A549 (cell line): Measurements from ENCODE around the gene NUFIP1. TPM values are rescaled to one million over a fixed set of nuclear protein-coding genes. Genes with fewer than 3 reads are reported as not detected.
"Not testable (repeated sequence)": the region's sequence is repeated elsewhere in the genome, so short reads cannot be mapped to it uniquely, and the experiment has no call there.

ENCODE experiments used
- ATAC-seq, 2 experiments: fragments of 200-7000 bp in 1 of 2; fragments of >200 bp in 1 of 2; cut with Nextera tagmentation in 1 of 2; cut with Tn5 transposase in 1 of 2; 3 replicates each; pipeline versions ENCODE4 v1.8.0 to v1.9.1; 2018 to 2020; ENCODE audit warnings: mild to moderate bottlenecking in 1 of 2, moderate library complexity in 1 of 2
- CTCF ChIA-PET: fragments of 300-600 bp; sonication (Branson Sonifier 250); formaldehyde crosslinking; extraction: SDS; loops from one replicate; lab custom pipeline; 2021; ENCODE audit warnings: antibody characterized with exemption, inconsistent platforms; lab: Yijun Ruan, JAX
- POLR2A ChIA-PET: fragments of 350-600 bp; formaldehyde crosslinking; extraction: SDS; loops from one replicate; lab custom pipeline; 2021; ENCODE audit warnings: antibody characterized with exemption, inconsistent platforms; lab: Yijun Ruan, JAX
- DNase-seq, 2 experiments: peaks; one replicate each; pipeline versions ENCODE4 v3.0.0 to v3.0.0-alpha.2; 2011 to 2016; ENCODE audit warnings: low read depth in 1 of 2, low spot score in 1 of 2
- FAIRE-seq: peaks from 2 replicates; lab custom pipeline; 2011; peaks lifted over from hg19 to GRCh38; lab: Jason Lieb, UNC
- H3K27ac ChIP-seq, 2 experiments: fragments of >200 bp; sonication (Bioruptor Twin); formaldehyde crosslinking; 3 replicates each; pipeline ENCODE4 v1.5.1; 2016 to 2017
- H3K4me1 ChIP-seq: fragments of >200 bp; sonication (Bioruptor Twin); formaldehyde crosslinking; 3 replicates; pipeline ENCODE4 v1.6.1; 2016
- H3K4me2 ChIP-seq: fragments of >200 bp; sonication (Bioruptor Twin); formaldehyde crosslinking; 3 replicates; pipeline ENCODE4 v1.6.1; 2016
- H3K4me3 ChIP-seq: fragments of >200 bp; sonication (Bioruptor Twin); formaldehyde crosslinking; 3 replicates; pipeline ENCODE4 v1.5.1; 2016
- H3K9me3 ChIP-seq: fragments of >200 bp; sonication (Bioruptor Twin); formaldehyde crosslinking; 3 replicates; pipeline ENCODE4 v1.6.1; 2016
- ATOH8 ChIP-seq: fragments of 250-450 bp; sonication (Bioruptor Pico); IDR thresholded peaks from 2 replicates; pipeline ENCODE4 v1.5.0; 2020; ENCODE audit warnings: low read depth, mild to moderate bottlenecking, moderate library complexity
- CBX2 ChIP-seq: fragments of 200-600 bp; sonication (generic); IDR thresholded peaks from 2 replicates; pipeline ENCODE4 v1.6.1; 2016; ENCODE audit warnings: low read depth, mild to moderate bottlenecking, borderline replicate concordance
- CEBPB ChIP-seq, 2 experiments: fragments of >200 bp in 1 of 2; sonication (Bioruptor Twin) in 1 of 2; formaldehyde crosslinking in 1 of 2; IDR thresholded peaks; 2 replicates each; pipeline ENCODE4 v1.6.1; 2012 to 2016
- CHD4 ChIP-seq: fragments of 200-600 bp; sonication (generic); IDR thresholded peaks from 2 replicates; pipeline ENCODE4 v1.6.1; 2016; ENCODE audit warnings: antibody characterized with exemption, mild to moderate bottlenecking, borderline replicate concordance
- CTCF ChIP-seq: fragments of >200 bp; sonication (Bioruptor Twin); formaldehyde crosslinking; IDR thresholded peaks from 3 replicates; pipeline ENCODE4 v1.5.1; 2016
- EHF ChIP-seq: fragments of 250-450 bp; sonication (Bioruptor Pico); IDR thresholded peaks from 2 replicates; pipeline ENCODE4 v1.5.0; 2020; ENCODE audit warnings: mild to moderate bottlenecking
- ESRRA ChIP-seq: fragments of 150-350 bp; IDR thresholded peaks from 2 replicates; pipeline ENCODE4 v1.6.1; 2014; ENCODE audit warnings: mild to moderate bottlenecking, low read length, borderline replicate concordance
- FOSB ChIP-seq: fragments of 250-450 bp; sonication (Bioruptor Pico); IDR thresholded peaks from 2 replicates; pipeline ENCODE4 v1.5.0; 2020; ENCODE audit warnings: mild to moderate bottlenecking, moderate library complexity
- FOXS1 ChIP-seq: fragments of 250-450 bp; sonication (Bioruptor Pico); IDR thresholded peaks from 2 replicates; pipeline ENCODE4 v1.5.0; 2020; ENCODE audit warnings: mild to moderate bottlenecking, moderate library complexity
- HDAC2 ChIP-seq: fragments of 200-600 bp; sonication (generic); IDR thresholded peaks from 2 replicates; pipeline ENCODE4 v1.6.1; 2016
- KDM5A ChIP-seq: fragments of 200-600 bp; sonication (generic); IDR thresholded peaks from 2 replicates; pipeline ENCODE4 v1.6.1; 2016; ENCODE audit warnings: antibody characterized with exemption, mild to moderate bottlenecking
- MAFK ChIP-seq: fragments of 450-650 bp; IDR thresholded peaks from 2 replicates; pipeline ENCODE4 v1.6.1; 2014; ENCODE audit not compliant: partially characterized antibody
- NFE2L2 ChIP-seq: fragments of 150-350 bp; conservative IDR thresholded peaks from 2 replicates; pipeline ENCODE4 v1.6.1; 2014; ENCODE audit warnings: low read length
- RAD21 ChIP-seq, 2 experiments: fragments of >200 bp in 1 of 2; sonication (Bioruptor Twin) in 1 of 2; formaldehyde crosslinking in 1 of 2; IDR thresholded peaks in 1 of 2; conservative IDR thresholded peaks in 1 of 2; 2 replicates in 1 of 2; 3 replicates in 1 of 2; pipeline ENCODE4 v1.6.1; 2012 to 2018; ENCODE audit warnings: inconsistent platforms in 1 of 2
- RCOR1 ChIP-seq: fragments of 150-350 bp; IDR thresholded peaks from 2 replicates; pipeline ENCODE4 v1.6.1; 2014; ENCODE audit warnings: antibody characterized with exemption, low read length, low read depth
- REST ChIP-seq: fragments of 200-600 bp; sonication (generic); IDR thresholded peaks from 2 replicates; pipeline ENCODE4 v1.6.1; 2016; ENCODE audit warnings: antibody characterized with exemption, mild to moderate bottlenecking, moderate library complexity
- SMC3 ChIP-seq: fragments of >200 bp; sonication (Bioruptor Twin); formaldehyde crosslinking; IDR thresholded peaks from 3 replicates; pipeline ENCODE4 v1.6.1; 2018; ENCODE audit warnings: inconsistent platforms
- SREBF2 ChIP-seq: fragments of 450-650 bp; IDR thresholded peaks from 2 replicates; pipeline ENCODE4 v1.6.1; 2014; ENCODE audit warnings: mild to moderate bottlenecking, moderate library complexity
- ZSCAN20 ChIP-seq: fragments of 250-450 bp; sonication (Bioruptor Pico); IDR thresholded peaks from 2 replicates; pipeline ENCODE4 v1.8.0; 2022; ENCODE audit warnings: mild to moderate bottlenecking, moderate library complexity
- WGBS: methylation state at CpG from one replicate; pipeline ENCODE4 v1.1.6; 2017; ENCODE audit errors: missing lambda C conversion rate; 5-methylcytosine and 5-hydroxymethylcytosine counted together
- polyA plus RNA-seq, 4 experiments: library from polyadenylated mRNA; depleted of rRNA in 3 of 4; stranded (reverse); fragments of >200 nt; fragmentation: RNase III in 1 of 4; extraction: RNeasy Plus Mini Kit Qiagen cat#74134 plus additional on column Dnase treatment in 1 of 4; gene quantifications; 2 replicates in 3 of 4; 3 replicates in 1 of 4; pipeline ENCODE4 v1.2.3, GENCODE V29; 2011 to 2017
- TF ChIP-seq, protein P1 (sequence below): fragments of >200 bp; sonication (Bioruptor Twin); formaldehyde crosslinking; IDR thresholded peaks from 2 replicates; pipeline ENCODE4 v1.6.1; 2016
- TF ChIP-seq, protein P2 (sequence below): fragments of >200 bp; sonication (Bioruptor Twin); formaldehyde crosslinking; IDR thresholded peaks from 3 replicates; pipeline ENCODE4 v1.6.1; 2016

Gene NUFIP1
- polyA plus RNA-seq, 2 of the 4 experiments (the other 2 are of a cell fraction): 3.7 to 6.3 TPM

GRCh38 chr13:44943411-44943810, 45.9 kb downstream of the NUFIP1 start:
- 77% methylated on average over 4 of the region's 4 CpGs for WGBS
- ATAC-seq, H3K9me3 ChIP-seq, H3K4me2 ChIP-seq, POLR2A ChIA-PET, H3K27ac ChIP-seq, H3K4me1 ChIP-seq, DNase-seq, FAIRE-seq, H3K4me3 ChIP-seq: not testable (repeated sequence)
- CTCF ChIA-PET: interaction anchor here (0.8 to 2.0 kb wide), 2 partner anchors 10 to 11 kb away, joined by 4 to 6 read pairs; no protein-coding TSS in a partner anchor

- no peak overlapping the region for H3K4me2 ChIP-seq
- FAIRE-seq (no peak), DNase-seq (no peak), ATAC-seq (no peak)
- 87% methylated on average over 2 of the region's 2 CpGs for WGBS
- POLR2A ChIA-PET: no interaction called here
- CTCF ChIA-PET: no interaction called here
- H3K4me3 ChIP-seq: no peak overlapping the region
- TF ChIP-seq KDM5A: no peak
- no peak for TF ChIP-seq SMC3
- no peak for TF ChIP-seq ZSCAN20
- TF ChIP-seq RAD21 (conservative IDR thresholded peaks at IDR 0.05 in 1 of 2, IDR thresholded peaks at IDR 0.05 in 1 of 2): no peak
- TF ChIP-seq FOSB (CRISPR knock-in tag): no peak
- TF ChIP-seq CTCF: no peak
- TF ChIP-seq EHF (CRISPR knock-in tag): no peak
- TF ChIP-seq CHD4: no peak
- TF ChIP-seq NFE2L2: no peak
- no peak for TF ChIP-seq ESRRA
- no peak for TF ChIP-seq FOXS1 (CRISPR knock-in tag)
- TF ChIP-seq ATOH8: no peak
- TF ChIP-seq, protein P1, sequence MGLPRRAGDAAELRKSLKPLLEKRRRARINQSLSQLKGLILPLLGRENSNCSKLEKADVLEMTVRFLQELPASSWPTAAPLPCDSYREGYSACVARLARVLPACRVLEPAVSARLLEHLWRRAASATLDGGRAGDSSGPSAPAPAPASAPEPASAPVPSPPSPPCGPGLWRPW: no peak
- no peak for TF ChIP-seq CEBPB (IDR thresholded peaks at IDR 0.05)
- no peak for TF ChIP-seq REST
- TF ChIP-seq RCOR1: no peak
- no peak for TF ChIP-seq SREBF2
- H3K9me3 ChIP-seq: no peaks in the 10 kb centered on the region
- H3K4me1 ChIP-seq: peaks cover 10% of the 10 kb centered on the region; the same call in 1 of the 3 replicates
- H3K27ac ChIP-seq: no peak overlapping the region
These were observed 50.4 kb downstream of the NUFIP1 start for GRCh38 chr13:44938854-44939253.

DNA sequence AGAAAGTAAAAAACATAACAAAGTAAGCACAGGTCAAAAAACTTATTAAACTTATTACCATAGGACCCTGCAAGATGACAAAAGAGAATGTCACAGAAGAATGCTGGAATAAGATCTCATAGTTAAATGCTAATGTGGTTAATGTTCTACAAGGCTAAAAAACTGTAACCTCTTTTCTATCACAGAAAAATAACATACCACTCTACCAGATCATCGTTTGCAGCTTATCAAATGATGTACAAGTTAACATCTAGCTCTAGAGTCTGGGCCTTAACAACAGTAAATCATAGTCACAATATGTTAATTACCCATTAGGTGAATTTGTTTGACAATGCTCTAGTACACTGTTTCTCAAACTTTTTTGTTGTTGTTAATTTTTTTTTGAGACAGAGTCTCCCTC, 53.0 kb downstream of the NUFIP1 start:
- Histone ChIP-seq H3K4me2 (no peak overlapping the region), H3K4me1 (peaks cover 27% of the 10 kb centered on the region), H3K4me3 (no peak overlapping the region), H3K9me3 (no peaks in the 10 kb centered on the region), H3K27ac (no peak overlapping the region)
- ChIA-PET POLR2A (no interaction called here), CTCF (interaction anchor here (1.0 to 1.6 kb wide), 2 partner anchors 18 to 34 kb away, joined by 4 read pairs; no protein-coding TSS in a partner anchor)
- WGBS: 81% methylated on average over 1 of the region's 1 CpG
- ATAC-seq: no peak
- no peak for FAIRE-seq
- no peak for DNase-seq
- TF ChIP-seq CBX2: no peak
- TF ChIP-seq, protein P2, sequence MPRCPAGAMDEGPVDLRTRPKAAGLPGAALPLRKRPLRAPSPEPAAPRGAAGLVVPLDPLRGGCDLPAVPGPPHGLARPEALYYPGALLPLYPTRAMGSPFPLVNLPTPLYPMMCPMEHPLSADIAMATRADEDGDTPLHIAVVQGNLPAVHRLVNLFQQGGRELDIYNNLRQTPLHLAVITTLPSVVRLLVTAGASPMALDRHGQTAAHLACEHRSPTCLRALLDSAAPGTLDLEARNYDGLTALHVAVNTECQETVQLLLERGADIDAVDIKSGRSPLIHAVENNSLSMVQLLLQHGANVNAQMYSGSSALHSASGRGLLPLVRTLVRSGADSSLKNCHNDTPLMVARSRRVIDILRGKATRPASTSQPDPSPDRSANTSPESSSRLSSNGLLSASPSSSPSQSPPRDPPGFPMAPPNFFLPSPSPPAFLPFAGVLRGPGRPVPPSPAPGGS: no peak
- TF ChIP-seq SMC3: no peak
- no peak for TF ChIP-seq MAFK
- TF ChIP-seq HDAC2: no peak
- TF ChIP-seq ATOH8: no peak
- TF ChIP-seq, all 56 proteins: peak for 0
